Hematopoietic multipotent progenitor cell treated with erythropoietin and hydrocortisone succinate and interleukin-3 and kit ligand, for 17 days (in vitro differentiated cells): ENCODE data around the gene MR1.

Experiments
- DNase-seq: peaks from one replicate; pipeline ENCODE4 v3.0.0-alpha.2; 2015; ENCODE audit warnings: low spot score

MR1 gene

GRCh38 chr1:181091309-181092040, 57.7 kb downstream of the MR1 start:
- peak; percentile 52 for DNase-seq

- peak; percentile 23 for DNase-seq
These were observed 58.3 kb downstream of the MR1 start for GRCh38 chr1:181092056-181092455.

GRCh38 chr1:181092883-181093458, 59.2 kb downstream of the MR1 start:
- no peak for DNase-seq

- DNase-seq: no peak
These were observed 60.8 kb downstream of the MR1 start for GRCh38 chr1:181094416-181095212.

GRCh38 chr1:181095260-181095659, 61.5 kb downstream of the MR1 start:
- DNase-seq: no peak

GRCh38 chr1:181095763-181096184, 62.0 kb downstream of the MR1 start:
- no peak for DNase-seq

GRCh38 chr1:181097242-181097641, 63.5 kb downstream of the MR1 start:
- no peak for DNase-seq

GRCh38 chr1:181099152-181100014, 65.6 kb downstream of the MR1 start:
- DNase-seq: peak; percentile 26

- peak; percentile 21 for DNase-seq
These were observed 66.5 kb downstream of the MR1 start for GRCh38 chr1:181100015-181100905.

- no peak for DNase-seq
These were observed 67.2 kb downstream of the MR1 start for GRCh38 chr1:181100934-181101333.

- DNase-seq: no peak
These were observed 67.9 kb downstream of the MR1 start for GRCh38 chr1:181101581-181102226.

- DNase-seq: no peak
These were observed 69.1 kb downstream of the MR1 start for GRCh38 chr1:181102841-181103240.

GRCh38 chr1:181103399-181103798, 69.6 kb downstream of the MR1 start:
- no peak for DNase-seq

- no peak for DNase-seq
These were observed 70.4 kb downstream of the MR1 start for GRCh38 chr1:181104042-181104789.

- no peak for DNase-seq
These were observed 71.0 kb downstream of the MR1 start for GRCh38 chr1:181104790-181105133.

- peak; percentile 93 for DNase-seq
These were observed 71.6 kb downstream of the MR1 start for GRCh38 chr1:181105134-181106021.

- DNase-seq: no peak
These were observed 72.2 kb downstream of the MR1 start for GRCh38 chr1:181106022-181106312.

- DNase-seq: no peak
These were observed 72.7 kb downstream of the MR1 start for GRCh38 chr1:181106479-181106878.

GRCh38 chr1:181107711-181108110, 73.9 kb downstream of the MR1 start:
- no peak for DNase-seq
